Iris pigment epithelial cell (primary cell): ENCODE results near the gene WIF1.

Experiments used
- DNase-seq: peaks from one replicate; pipeline ENCODE4 v3.0.0-alpha.2; 2011; ENCODE audit warnings: low read depth

The WIF1 gene

GRCh38 chr12:65022960-65023359 is 98.1 kb downstream of the WIF1 start:
- DNase-seq: no peak

- no peak for DNase-seq
Measured at GRCh38 chr12:65022421-65022820, 98.7 kb downstream of the WIF1 start.

- DNase-seq: no peak
Measured at GRCh38 chr12:65019696-65020234, 101.3 kb downstream of the WIF1 start.

- no peak for DNase-seq
Measured at GRCh38 chr12:65016881-65017650, 104.0 kb downstream of the WIF1 start.

- DNase-seq: no peak
Measured at GRCh38 chr12:65015850-65016249, 105.3 kb downstream of the WIF1 start.

- DNase-seq: no peak
Measured at GRCh38 chr12:65014504-65015271, 106.4 kb downstream of the WIF1 start.

GRCh38 chr12:65010437-65010836 is 110.7 kb downstream of the WIF1 start:
- no peak for DNase-seq

GRCh38 chr12:65005716-65006115 is 115.4 kb downstream of the WIF1 start:
- no peak for DNase-seq

GRCh38 chr12:65004270-65004669 is 116.8 kb downstream of the WIF1 start:
- DNase-seq: no peak
